Small intestine (tissue), 7 donors: ENCODE measurements around the gene DIS3L2. TPM values are rescaled to one million over a fixed set of nuclear protein-coding genes. Genes with fewer than 3 reads are reported as not detected.

Source experiments
- DNase-seq, 2 donors: peaks; one replicate each; pipeline versions ENCODE4 v3.0.0 to v3.0.0-alpha.2; 2013
- FAIRE-seq: peaks from 2 replicates; lab custom pipeline; 2012; peaks lifted over from hg19 to GRCh38; lab: Jason Lieb, UNC
- H3K27ac ChIP-seq, 3 donors: one replicate each; pipeline ENCODE4 v1.5.1; 2013; ENCODE audit warnings: low read length in 2 of 3, mild to moderate bottlenecking in 2 of 3, control low read depth in 1 of 3, inconsistent platforms in 1 of 3, low read depth in 1 of 3, moderate library complexity in 1 of 3
- H3K27me3 ChIP-seq, 3 donors: one replicate each; pipeline ENCODE4 v1.6.1; 2013; ENCODE audit warnings: low read length in 3 of 3, inconsistent platforms in 1 of 3; ENCODE audit not compliant: control insufficient read depth in 3 of 3, insufficient read depth in 3 of 3
- H3K36me3 ChIP-seq, 3 donors: one replicate each; pipeline ENCODE4 v1.6.1; 2013; ENCODE audit warnings: low read length in 3 of 3, inconsistent platforms in 1 of 3, low read depth in 1 of 3, mild to moderate bottlenecking in 1 of 3, moderate library complexity in 1 of 3; ENCODE audit not compliant: control insufficient read depth in 3 of 3, insufficient read depth in 2 of 3
- H3K4me1 ChIP-seq, 3 donors: one replicate each; pipeline ENCODE4 v1.6.1; 2013; ENCODE audit warnings: low read length in 2 of 3, inconsistent platforms in 1 of 3, low read depth in 1 of 3, mild to moderate bottlenecking in 1 of 3, moderate library complexity in 1 of 3; ENCODE audit not compliant: control insufficient read depth in 3 of 3, insufficient read depth in 2 of 3
- H3K4me3 ChIP-seq, 3 donors: one replicate each; pipeline ENCODE4 v1.5.1; 2013; ENCODE audit warnings: low read length in 3 of 3, control low read depth in 1 of 3, inconsistent platforms in 1 of 3, low read depth in 1 of 3, mild to moderate bottlenecking in 1 of 3, moderate library complexity in 1 of 3
- H3K9me3 ChIP-seq, 2 donors: one replicate each; pipeline ENCODE4 v1.6.1; 2013; ENCODE audit warnings: low read depth in 1 of 2, low read length in 1 of 2; ENCODE audit not compliant: control insufficient read depth in 2 of 2, insufficient read depth in 1 of 2
- WGBS, 3 donors: extraction: QIAGEN DNeasy Blood & Tissue Kit; methylation state at CpG; one replicate each; pipeline ENCODE4 v1.1.7; 2013; 5-methylcytosine and 5-hydroxymethylcytosine counted together
- polyA plus RNA-seq, 4 donors: library from polyadenylated mRNA; stranded (reverse) in 3 of 4; unstranded in 1 of 4; fragments of 200-250 nt in 3 of 4; fragments of 120-200 nt in 1 of 4; gene quantifications; one replicate each; pipeline versions ENCODE4 v1.2.1 to v1.2.3, GENCODE V29; 2013
- donor health status: healthy with polysubstance abuse.
- donor health status: control.
- donor health status: control.
- donor health status: Bipolar disorder and iron deficiency.
- donor health status: healthy.

The DIS3L2 gene
- polyA plus RNA-seq, 4 donors = 8.3 to 22.1 (median 11.8) TPM

- Histone ChIP-seq H3K27me3 (no peaks in the 10 kb centered on the region), H3K36me3 (peaks cover 0 to 20% (median 0%) of the 10 kb centered on the region in 3 donors), H3K4me3 (no peak overlapping the region), H3K27ac (no peak overlapping the region), H3K4me1 (peaks cover 0 to 2% (median 0%) of the 10 kb centered on the region in 3 donors), H3K9me3 (no peaks in the 10 kb centered on the region)
- WGBS, 3 donors = 85 to 94% (median 93%) methylated on average over 3 of the region's 3 CpGs
- FAIRE-seq (no peak), DNase-seq (no peak)
Observed at GRCh38 chr2:232216028-232216427, 254.5 kb downstream of the DIS3L2 start.

- WGBS, 3 donors = 92 to 97% (median 93%) methylated on average over 6 of the region's 6 CpGs
- no peaks in the 10 kb centered on the region for H3K9me3 ChIP-seq
- no peaks in the 10 kb centered on the region for H3K4me1 ChIP-seq
- no peak overlapping the region for H3K4me3 ChIP-seq
- FAIRE-seq (no peak), DNase-seq (no peak)
- H3K27me3 ChIP-seq = no peaks in the 10 kb centered on the region
- no peak overlapping the region for H3K27ac ChIP-seq
- H3K36me3 ChIP-seq = peaks cover 0 to 21% (median 2%) of the 10 kb centered on the region in 3 donors
Observed at GRCh38 chr2:232218778-232219495, 257.4 kb downstream of the DIS3L2 start.

GRCh38 chr2:232219496-232219870 is 258.0 kb downstream of the DIS3L2 start:
- H3K27me3 ChIP-seq = no peaks in the 10 kb centered on the region
- H3K4me1 ChIP-seq = no peaks in the 10 kb centered on the region
- WGBS, 3 donors = 65 to 84% (median 77%) methylated on average over 2 of the region's 2 CpGs
- no peak overlapping the region for H3K27ac ChIP-seq
- no peaks in the 10 kb centered on the region for H3K9me3 ChIP-seq
- no peak for DNase-seq
- H3K36me3 ChIP-seq = peaks cover 0 to 21% (median 3%) of the 10 kb centered on the region in 3 donors
- no peak overlapping the region for H3K4me3 ChIP-seq
- FAIRE-seq = no peak

- FAIRE-seq = no peak
- no peaks in the 10 kb centered on the region for H3K4me1 ChIP-seq
- no peak overlapping the region for H3K27ac ChIP-seq
- H3K36me3 ChIP-seq = peaks cover 0 to 21% (median 5%) of the 10 kb centered on the region in 3 donors
- H3K9me3 ChIP-seq = no peaks in the 10 kb centered on the region
- no peak overlapping the region for H3K4me3 ChIP-seq
- H3K27me3 ChIP-seq = no peaks in the 10 kb centered on the region
- no peak for DNase-seq
- WGBS, 3 donors = 96 to 98% (median 98%) methylated on average over 5 of the region's 5 CpGs
Observed at GRCh38 chr2:232219932-232220331, 258.4 kb downstream of the DIS3L2 start.

- Histone ChIP-seq H3K27ac (no peak overlapping the region), H3K4me3 (no peak overlapping the region), H3K9me3 (no peaks in the 10 kb centered on the region), H3K4me1 (no peaks in the 10 kb centered on the region), H3K36me3 (peaks cover 0 to 5% (median 5%) of the 10 kb centered on the region in 3 donors), H3K27me3 (no peaks in the 10 kb centered on the region)
- DNase-seq (no peak), FAIRE-seq (no peak)
- 42 to 48% (median 46%) methylated on average over 2 of the region's 2 CpGs for WGBS, 3 donors
Observed at GRCh38 chr2:232225429-232225828, 263.9 kb downstream of the DIS3L2 start.

GRCh38 chr2:232225895-232226294 is 264.4 kb downstream of the DIS3L2 start:
- 89 to 90% (median 89%) methylated on average over 1 of the region's 1 CpG for WGBS, 3 donors
- Histone ChIP-seq H3K27me3 (no peaks in the 10 kb centered on the region), H3K4me3 (no peak overlapping the region), H3K27ac (no peak overlapping the region), H3K36me3 (peaks cover 0 to 5% (median 5%) of the 10 kb centered on the region in 3 donors), H3K4me1 (no peaks in the 10 kb centered on the region), H3K9me3 (no peaks in the 10 kb centered on the region)
- DNase-seq (no peak), FAIRE-seq (no peak)

- DNase-seq = no peak
- Histone ChIP-seq H3K27ac (no peak overlapping the region), H3K27me3 (no peaks in the 10 kb centered on the region), H3K9me3 (no peaks in the 10 kb centered on the region), H3K36me3 (peaks cover 0 to 4% (median 3%) of the 10 kb centered on the region in 3 donors), H3K4me1 (no peaks in the 10 kb centered on the region), H3K4me3 (no peak overlapping the region)
- no peak for FAIRE-seq
- 95 to 97% (median 96%) methylated on average over 4 of the region's 4 CpGs for WGBS, 3 donors
Observed at GRCh38 chr2:232228332-232228731, 266.8 kb downstream of the DIS3L2 start.

- 70 to 91% (median 88%) methylated on average over 7 of the region's 7 CpGs for WGBS, 3 donors
- H3K9me3 ChIP-seq = no peaks in the 10 kb centered on the region
- H3K27me3 ChIP-seq = no peaks in the 10 kb centered on the region
- no peak for FAIRE-seq
- H3K4me3 ChIP-seq = no peak overlapping the region
- no peak overlapping the region for H3K27ac ChIP-seq
- DNase-seq = no peak
- peaks cover 0 to 4% (median 3%) of the 10 kb centered on the region in 3 donors for H3K36me3 ChIP-seq
- no peaks in the 10 kb centered on the region for H3K4me1 ChIP-seq
Observed at GRCh38 chr2:232228971-232229894, 267.7 kb downstream of the DIS3L2 start.
